ENCODE measurements around the gene LUC7L2.

- TF ChIP-seq CTCF (IDR thresholded peaks at IDR 0.05) (no peak), POLR2A (IDR thresholded peaks at IDR 0.05) (no peak)
These were observed 61.4 kb downstream of the LUC7L2 start for GRCh38 chr7:139421123-139421522.
